GM12874 (cell line): ENCODE results near the gene CRELD2.

Source experiments
- TF ChIP-seq, protein P1 (sequence below): IDR thresholded peaks from 2 replicates; pipeline ENCODE4 v1.5.1; 2011; ENCODE audit warnings: low read depth, mild to moderate bottlenecking, control low read depth, low read length, moderate library complexity; ENCODE audit not compliant: insufficient read depth

The CRELD2 gene

DNA sequence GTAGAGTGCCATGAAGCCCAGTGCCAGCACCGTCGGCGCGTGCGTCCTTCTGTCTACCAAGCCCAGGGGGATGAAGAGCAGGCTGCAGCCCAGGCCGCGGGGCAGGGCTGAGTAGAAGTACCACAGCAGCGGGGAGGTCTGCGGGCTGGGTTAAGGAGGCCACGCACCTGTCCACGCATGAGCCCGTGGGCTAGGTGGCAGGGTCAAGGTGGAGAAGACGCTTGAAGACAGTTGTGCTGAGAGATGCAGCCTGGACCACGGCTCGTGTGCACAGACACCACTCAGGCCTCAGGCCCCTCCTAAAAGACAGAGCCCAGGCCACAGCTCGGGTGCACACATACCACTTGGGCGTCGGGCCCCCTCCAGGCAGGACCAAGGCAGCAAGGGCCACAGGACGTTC lies 10.6 kb upstream of the CRELD2 start:
- TF ChIP-seq, protein P1, sequence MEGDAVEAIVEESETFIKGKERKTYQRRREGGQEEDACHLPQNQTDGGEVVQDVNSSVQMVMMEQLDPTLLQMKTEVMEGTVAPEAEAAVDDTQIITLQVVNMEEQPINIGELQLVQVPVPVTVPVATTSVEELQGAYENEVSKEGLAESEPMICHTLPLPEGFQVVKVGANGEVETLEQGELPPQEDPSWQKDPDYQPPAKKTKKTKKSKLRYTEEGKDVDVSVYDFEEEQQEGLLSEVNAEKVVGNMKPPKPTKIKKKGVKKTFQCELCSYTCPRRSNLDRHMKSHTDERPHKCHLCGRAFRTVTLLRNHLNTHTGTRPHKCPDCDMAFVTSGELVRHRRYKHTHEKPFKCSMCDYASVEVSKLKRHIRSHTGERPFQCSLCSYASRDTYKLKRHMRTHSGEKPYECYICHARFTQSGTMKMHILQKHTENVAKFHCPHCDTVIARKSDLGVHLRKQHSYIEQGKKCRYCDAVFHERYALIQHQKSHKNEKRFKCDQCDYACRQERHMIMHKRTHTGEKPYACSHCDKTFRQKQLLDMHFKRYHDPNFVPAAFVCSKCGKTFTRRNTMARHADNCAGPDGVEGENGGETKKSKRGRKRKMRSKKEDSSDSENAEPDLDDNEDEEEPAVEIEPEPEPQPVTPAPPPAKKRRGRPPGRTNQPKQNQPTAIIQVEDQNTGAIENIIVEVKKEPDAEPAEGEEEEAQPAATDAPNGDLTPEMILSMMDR, result no peak

DNA sequence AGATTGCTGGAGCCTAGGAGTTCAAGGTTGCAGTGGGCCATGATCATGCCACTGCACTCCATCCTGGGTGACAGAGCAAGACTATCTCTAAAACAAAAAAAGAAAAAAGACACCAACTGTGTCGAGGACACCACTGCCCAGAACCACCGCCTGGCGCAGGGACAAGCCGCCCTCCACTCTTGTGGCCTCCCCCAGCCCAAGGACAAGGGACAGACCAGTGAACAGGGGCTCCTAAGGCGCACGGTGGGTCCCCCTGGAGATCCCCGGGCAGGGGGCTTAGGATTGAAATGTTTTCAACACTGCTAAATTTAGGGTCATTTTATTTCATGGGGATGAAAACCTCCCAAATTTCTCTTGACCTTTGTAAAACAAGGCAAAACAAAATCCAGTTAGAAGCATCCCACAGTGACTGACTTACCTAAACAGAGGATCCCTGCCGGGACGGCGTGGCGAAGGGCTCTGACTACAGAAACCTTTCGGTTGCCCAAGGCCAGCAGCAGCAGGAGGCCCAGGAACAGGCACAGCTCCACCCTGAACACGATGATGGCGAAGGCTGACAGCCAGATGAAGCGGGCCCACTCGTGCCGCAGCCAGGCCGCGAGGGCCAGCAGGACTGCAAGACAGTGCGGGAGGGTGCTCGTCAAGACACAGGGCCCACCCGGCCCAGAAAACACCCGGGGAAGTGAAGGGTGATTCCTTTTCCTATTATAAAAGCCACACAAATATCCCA lies 8.8 kb upstream of the CRELD2 start:
- TF ChIP-seq, protein P1, result no peak

DNA sequence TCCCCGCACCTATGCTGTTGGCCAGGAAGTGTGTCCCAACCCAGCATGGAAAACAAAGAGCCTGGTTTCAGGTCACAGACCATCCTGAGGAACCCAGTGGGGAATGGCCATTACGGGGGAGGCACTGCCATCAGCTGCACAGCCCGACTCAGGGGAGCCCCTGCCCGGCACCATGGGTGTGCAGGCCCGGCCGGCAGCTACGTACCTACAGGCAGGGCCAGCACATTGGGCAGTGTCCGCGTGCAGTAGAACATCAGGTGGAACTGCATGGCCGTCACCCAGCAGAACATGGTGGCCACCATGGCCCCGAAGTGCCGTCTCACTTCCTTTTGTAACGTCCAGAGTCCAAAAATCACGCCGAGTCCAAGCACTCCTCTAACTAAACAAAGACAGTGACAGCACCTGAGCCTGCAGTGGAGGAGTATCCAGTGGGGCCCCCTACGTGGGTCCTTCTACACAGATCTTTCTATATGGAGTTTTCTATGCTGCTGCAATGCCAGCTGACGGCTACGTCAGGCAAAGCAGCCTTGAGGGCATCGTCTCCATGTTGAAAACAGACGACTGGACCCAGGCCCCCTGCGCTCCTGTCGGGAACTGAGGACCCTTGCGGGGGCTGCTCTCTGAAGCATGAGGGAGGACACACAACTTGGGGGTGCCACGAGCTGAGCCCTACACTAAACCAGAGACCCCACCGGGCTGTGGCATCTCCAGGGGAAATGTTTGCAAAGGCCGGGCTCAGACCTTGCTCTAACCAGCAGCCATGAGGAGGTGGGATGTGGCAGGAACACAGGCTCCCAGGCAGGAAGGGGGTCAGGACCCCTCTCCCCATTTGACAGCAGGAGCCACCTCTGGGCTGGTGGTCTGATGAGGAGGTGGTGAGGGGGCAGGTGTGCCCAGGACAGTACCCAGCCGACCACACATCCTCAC lies 7.9 kb upstream of the CRELD2 start:
- TF ChIP-seq, protein P1, result no peak

DNA sequence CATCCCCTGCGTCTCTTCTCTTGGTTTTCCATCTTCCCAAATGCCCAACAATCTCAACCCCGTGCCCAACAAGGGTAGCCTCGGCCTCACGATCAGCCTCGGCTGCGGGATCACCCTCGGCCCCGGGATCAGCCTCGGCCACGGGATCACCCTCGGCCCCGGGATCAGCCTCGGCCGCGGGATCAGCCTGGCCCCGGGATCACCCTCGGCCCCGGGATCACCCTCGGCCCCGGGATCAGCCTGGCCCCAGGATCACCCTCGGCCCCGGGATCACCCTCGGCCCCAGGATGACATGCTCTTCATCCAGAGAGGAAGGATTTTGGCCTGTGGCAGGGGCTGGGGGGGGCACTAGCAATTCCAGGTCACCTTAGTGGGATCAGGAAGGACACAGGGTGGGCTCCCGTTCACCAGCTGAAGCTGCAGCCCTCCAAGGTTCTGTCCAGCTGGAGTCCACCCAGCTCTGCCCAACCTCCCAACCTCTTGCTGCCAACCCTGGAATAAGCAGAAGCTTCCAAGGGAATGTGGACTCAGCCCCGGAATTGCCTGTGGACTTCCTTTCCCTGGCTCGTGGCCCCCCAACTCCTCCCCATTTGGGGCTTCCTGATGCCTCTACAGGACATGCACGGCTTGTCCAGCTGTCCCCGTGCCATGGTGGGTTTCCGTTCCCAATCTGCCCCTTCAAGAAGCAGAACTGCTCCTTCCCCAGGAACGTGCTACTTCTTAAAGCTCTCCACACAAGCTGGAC lies 6.4 kb upstream of the CRELD2 start:
- TF ChIP-seq, protein P1, result no peak

DNA sequence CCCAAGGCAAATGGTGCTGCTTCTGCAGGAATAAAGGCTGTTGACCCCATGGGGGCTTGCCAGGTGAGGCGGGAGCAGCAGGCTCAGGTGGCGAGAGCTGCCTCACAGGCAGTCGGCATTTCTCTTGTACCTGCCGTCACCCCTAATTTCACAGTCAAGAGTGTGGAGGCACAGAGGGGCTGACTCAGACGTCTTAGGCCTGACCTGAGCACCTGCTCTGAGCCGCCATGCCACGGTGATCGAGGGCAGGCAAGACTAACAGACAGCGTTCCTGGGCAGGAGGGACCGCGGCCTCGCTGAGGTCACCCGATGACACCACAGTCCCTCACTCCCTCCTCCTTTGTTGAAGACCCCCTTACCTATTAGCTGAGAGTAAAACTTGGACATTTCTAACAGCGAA lies 5.4 kb upstream of the CRELD2 start:
- TF ChIP-seq, protein P1, result no peak

DNA sequence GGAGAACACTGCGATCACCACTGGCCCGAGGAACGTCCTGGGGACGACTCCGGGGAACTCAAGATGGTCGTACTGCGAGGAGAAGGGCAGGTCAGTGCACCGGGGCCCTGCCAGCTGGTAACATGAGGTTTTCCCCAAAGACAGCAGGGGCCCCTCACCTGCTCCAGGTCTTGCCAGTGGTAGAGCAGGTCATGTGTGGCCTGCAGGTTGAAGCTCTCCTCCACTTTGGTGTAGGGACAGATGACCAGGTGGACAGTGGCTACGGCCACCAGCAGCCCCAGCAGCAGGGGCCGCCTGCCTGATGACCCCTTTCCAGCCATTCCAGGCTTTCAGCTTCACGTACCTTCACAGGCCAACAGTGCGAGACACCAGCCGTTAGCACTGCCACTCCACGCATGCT lies 5.0 kb upstream of the CRELD2 start:
- TF ChIP-seq, protein P1, result no peak

DNA sequence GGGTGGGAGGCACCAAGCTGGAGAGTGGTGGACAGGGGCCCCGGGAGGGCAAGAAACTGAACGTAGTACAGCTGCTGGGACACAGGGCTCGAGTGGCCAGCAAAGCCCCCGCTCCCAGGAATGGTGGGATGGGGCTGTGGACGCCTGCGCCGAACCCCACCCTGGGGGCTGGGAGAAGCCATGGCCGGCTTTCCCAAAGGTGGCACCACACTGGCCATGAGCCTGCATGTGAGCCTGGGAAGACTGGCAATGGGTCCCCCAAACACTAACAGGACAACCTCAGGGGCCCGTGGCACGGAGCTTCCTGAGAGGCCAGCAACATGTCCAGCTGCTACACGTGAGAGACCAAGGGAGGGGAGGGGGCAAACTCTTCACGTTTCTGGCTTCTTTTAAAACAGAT lies 4.2 kb upstream of the CRELD2 start:
- TF ChIP-seq, protein P1, result no peak
